Neural progenitor cell (in vitro differentiated cells): ENCODE measurements around the gene SENP1.

Experiments
- EZH2phosphoT487 ChIP-seq: fragments of 200-600 bp; sonication (generic); IDR thresholded peaks from 2 replicates; pipeline ENCODE4 v1.6.1; 2017; ENCODE audit warnings: antibody characterized with exemption
- TF ChIP-seq, protein P1 (sequence below): fragments of 200-600 bp; sonication (generic); IDR thresholded peaks from 2 replicates; pipeline ENCODE4 v1.5.1; 2017; ENCODE audit warnings: antibody characterized with exemption, mild to moderate bottlenecking

DNA sequence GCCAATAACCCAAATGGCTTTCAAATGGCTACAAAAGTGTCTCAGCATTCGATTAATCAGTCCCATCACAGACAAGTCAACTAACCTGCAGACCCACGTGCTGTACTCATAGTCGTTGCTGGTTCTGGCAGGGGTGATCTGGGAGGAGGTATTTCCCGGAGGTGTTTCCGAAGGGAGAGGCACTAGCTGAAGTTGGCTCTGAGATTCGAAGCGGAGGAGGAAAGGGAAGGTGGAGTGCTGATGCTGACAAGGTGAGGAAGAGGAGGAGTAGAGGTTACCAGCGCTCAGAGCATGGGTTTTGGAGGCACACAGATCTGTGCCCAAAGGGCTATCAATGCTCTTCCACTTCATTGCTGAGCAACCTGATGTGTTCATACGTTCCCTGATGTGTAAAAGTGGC, 81.1 kb downstream of the SENP1 start:
- TF ChIP-seq, protein P1, sequence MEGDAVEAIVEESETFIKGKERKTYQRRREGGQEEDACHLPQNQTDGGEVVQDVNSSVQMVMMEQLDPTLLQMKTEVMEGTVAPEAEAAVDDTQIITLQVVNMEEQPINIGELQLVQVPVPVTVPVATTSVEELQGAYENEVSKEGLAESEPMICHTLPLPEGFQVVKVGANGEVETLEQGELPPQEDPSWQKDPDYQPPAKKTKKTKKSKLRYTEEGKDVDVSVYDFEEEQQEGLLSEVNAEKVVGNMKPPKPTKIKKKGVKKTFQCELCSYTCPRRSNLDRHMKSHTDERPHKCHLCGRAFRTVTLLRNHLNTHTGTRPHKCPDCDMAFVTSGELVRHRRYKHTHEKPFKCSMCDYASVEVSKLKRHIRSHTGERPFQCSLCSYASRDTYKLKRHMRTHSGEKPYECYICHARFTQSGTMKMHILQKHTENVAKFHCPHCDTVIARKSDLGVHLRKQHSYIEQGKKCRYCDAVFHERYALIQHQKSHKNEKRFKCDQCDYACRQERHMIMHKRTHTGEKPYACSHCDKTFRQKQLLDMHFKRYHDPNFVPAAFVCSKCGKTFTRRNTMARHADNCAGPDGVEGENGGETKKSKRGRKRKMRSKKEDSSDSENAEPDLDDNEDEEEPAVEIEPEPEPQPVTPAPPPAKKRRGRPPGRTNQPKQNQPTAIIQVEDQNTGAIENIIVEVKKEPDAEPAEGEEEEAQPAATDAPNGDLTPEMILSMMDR = no peak
- no peak for TF ChIP-seq EZH2phosphoT487
